Tracheal epithelial cell (primary cell): ENCODE data around the gene SLC6A18. TPM values are rescaled to one million over a fixed set of nuclear protein-coding genes. Genes with fewer than 3 reads are reported as not detected.

ENCODE experiments used
- total RNA-seq: library from RNA; depleted of rRNA; stranded (reverse); fragments of >200 nt; gene quantifications from 2 replicates; pipeline ENCODE4 v1.2.1, GENCODE V29; 2014

SLC6A18 gene, protein sequence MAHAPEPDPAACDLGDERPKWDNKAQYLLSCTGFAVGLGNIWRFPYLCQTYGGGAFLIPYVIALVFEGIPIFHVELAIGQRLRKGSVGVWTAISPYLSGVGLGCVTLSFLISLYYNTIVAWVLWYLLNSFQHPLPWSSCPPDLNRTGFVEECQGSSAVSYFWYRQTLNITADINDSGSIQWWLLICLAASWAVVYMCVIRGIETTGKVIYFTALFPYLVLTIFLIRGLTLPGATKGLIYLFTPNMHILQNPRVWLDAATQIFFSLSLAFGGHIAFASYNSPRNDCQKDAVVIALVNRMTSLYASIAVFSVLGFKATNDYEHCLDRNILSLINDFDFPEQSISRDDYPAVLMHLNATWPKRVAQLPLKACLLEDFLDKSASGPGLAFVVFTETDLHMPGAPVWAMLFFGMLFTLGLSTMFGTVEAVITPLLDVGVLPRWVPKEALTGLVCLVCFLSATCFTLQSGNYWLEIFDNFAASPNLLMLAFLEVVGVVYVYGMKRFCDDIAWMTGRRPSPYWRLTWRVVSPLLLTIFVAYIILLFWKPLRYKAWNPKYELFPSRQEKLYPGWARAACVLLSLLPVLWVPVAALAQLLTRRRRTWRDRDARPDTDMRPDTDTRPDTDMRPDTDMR
- total RNA-seq, result not detected in 2 replicates

DNA sequence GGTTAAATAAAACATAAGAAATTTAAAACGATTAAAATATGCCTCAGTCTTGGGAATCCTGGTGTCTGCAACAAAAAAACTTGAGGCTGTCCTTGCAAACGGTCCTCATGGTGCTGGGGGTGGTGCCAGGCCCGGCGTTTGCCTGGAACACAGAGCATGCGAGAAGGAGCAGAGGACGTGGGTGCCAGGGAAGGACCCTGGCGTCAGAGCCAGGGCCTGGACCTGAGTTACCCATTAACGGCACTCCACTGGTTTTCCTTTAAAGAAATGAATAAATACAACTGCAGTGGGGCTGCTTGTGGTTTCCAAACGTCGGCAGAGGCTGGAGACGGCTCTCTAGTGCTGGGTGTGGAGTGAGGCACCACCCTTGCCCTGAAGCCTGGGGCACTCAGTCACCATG is at the start of gene SLC6A18:
Gene SLC6A18 (plus strand): TSS at position 301 of the 400 bp plus-strand sequence. CDS start 97 bp downstream, at position 398.

DNA sequence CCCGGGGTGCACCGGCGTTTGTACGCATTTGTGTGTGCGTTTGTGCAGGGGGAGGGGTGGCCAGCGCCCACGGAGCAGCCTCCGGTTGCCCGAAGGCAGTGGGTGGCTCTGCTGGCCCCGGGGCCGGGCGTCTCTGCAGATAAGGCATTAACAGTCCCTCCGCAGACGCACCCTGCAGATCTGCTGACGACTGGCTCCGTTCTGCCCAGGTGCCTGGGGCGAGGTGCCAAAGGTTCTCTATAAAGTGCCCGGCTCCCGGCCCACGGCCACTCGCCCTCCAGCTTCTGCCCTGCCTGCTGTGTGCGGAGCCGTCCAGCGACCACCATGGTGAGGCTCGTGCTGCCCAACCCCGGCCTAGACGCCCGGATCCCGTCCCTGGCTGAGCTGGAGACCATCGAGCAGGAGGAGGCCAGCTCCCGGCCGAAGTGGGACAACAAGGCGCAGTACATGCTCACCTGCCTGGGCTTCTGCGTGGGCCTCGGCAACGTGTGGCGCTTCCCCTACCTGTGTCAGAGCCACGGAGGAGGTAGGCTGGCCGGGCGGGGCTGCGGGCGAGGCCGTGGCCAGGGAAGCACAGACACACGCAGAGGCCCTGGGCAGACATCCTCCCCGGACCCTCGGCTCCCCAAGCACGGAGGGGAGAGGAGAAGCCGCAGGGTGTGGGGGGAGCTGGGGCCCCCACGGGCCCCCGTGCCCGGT is 23.7 kb upstream of the SLC6A18 start, which contains the start of gene SLC6A19:
Gene SLC6A19 (plus strand): TSS at position 269 of the 699 bp plus-strand sequence. CDS start 56 bp downstream, at position 325.

GRCh38 chr5:1294835-1295649 is 69.9 kb downstream of the SLC6A18 start, which contains the start of gene TERT:
TSS of gene TERT (minus strand) at chr5:1295068. CDS start at chr5:1294989, 79 bp downstream.

Other genes starting within 250 kb of the SLC6A18 start
- 0.24 TPM in 1 of 2 replicates, not detected in the other for gene NKD2, start 216.6 kb upstream of the SLC6A18 start, total RNA-seq
- 5.8 and 20.0 TPM in 2 replicates for gene SLC12A7, start 113.3 kb upstream of the SLC6A18 start, total RNA-seq
- gene SLC6A19, start 23.8 kb upstream of the SLC6A18 start, total RNA-seq, result not detected in 2 replicates
- not detected in 2 replicates for gene TERT, start 69.7 kb downstream of the SLC6A18 start, total RNA-seq
- gene CLPTM1L, start 119.7 kb downstream of the SLC6A18 start, total RNA-seq, result 252 and 273 TPM in 2 replicates
- not detected in 2 replicates for gene SLC6A3, start 220.1 kb downstream of the SLC6A18 start, total RNA-seq